Stomach (tissue), 9 donors: ENCODE results near the gene EMC1. TPM values are rescaled to one million over a fixed set of nuclear protein-coding genes. Genes with fewer than 3 reads are reported as not detected.

Experiments used
- DNase-seq, 2 donors: peaks; one replicate each; pipeline versions ENCODE4 v3.0.0 to v3.0.0-alpha.2; 2013 to 2019
- H3K27ac ChIP-seq, 5 donors: fragments of 200-600 bp in 4 of 5; sonication (generic) in 4 of 5; one replicate each; pipeline ENCODE4 v1.5.1; 2013 to 2019; ENCODE audit warnings: mild to moderate bottlenecking in 1 of 5, moderate library complexity in 1 of 5
- H3K27me3 ChIP-seq, 3 donors: fragments of 200-600 bp; sonication (generic); one replicate each; pipeline ENCODE4 v1.5.1; 2017 to 2019; ENCODE audit warnings: mixed run types in 1 of 3
- H3K36me3 ChIP-seq, 4 donors: fragments of 200-600 bp; sonication (generic); 1 replicate in 3 of 4; 2 replicates in 1 of 4; pipeline ENCODE4 v1.5.1; 2016 to 2019
- H3K4me1 ChIP-seq, 4 donors: fragments of 200-600 bp; sonication (generic); one replicate each; pipeline ENCODE4 v1.5.1; 2016 to 2019
- H3K4me3 ChIP-seq, 4 donors: fragments of 200-600 bp; sonication (generic) in 3 of 4; one replicate each; pipeline ENCODE4 v1.5.1; 2016 to 2019; ENCODE audit warnings: mild to moderate bottlenecking in 1 of 4
- H3K9me3 ChIP-seq, 4 donors: fragments of 200-600 bp; sonication (generic); one replicate each; pipeline ENCODE4 v1.5.1; 2016 to 2019
- EP300 ChIP-seq: sonication (generic); formaldehyde crosslinking; IDR thresholded peaks from one replicate; pipeline ENCODE4 v1.6.1; 2017; ENCODE audit warnings: antibody characterized with exemption
- POLR2A ChIP-seq, 4 donors: fragments of 450-650 bp; IDR thresholded peaks; one replicate each; pipeline ENCODE4 v1.6.1; 2016; ENCODE audit warnings: antibody characterized with exemption in 4 of 4, control low read depth in 2 of 4, mild to moderate bottlenecking in 1 of 4, moderate library complexity in 1 of 4
- POLR2AphosphoS5 ChIP-seq, 3 donors: sonication (generic); formaldehyde crosslinking; IDR thresholded peaks; one replicate each; pipeline ENCODE4 v1.6.1; 2016; ENCODE audit warnings: antibody characterized with exemption in 3 of 3
- WGBS, 5 donors: extraction: QIAGEN DNeasy Blood & Tissue Kit in 3 of 5; methylation state at CpG; one replicate each; pipeline versions ENCODE4 v1.1.5 to v1.1.7; 2013 to 2018; 5-methylcytosine and 5-hydroxymethylcytosine counted together
- intact Hi-C: fragments of 100-400 bp; cut with DNase I; formaldehyde crosslinking; loops from one replicate; pipeline ENCODE4 v1.15.1; 2023; ENCODE audit warnings: low total_unique reads
- polyA plus RNA-seq, 3 donors: library from polyadenylated mRNA; stranded (reverse); fragments of 200-250 nt; gene quantifications; one replicate each; pipeline ENCODE4 v1.2.3, GENCODE V29; 2013
- total RNA-seq, 5 donors: library from RNA; depleted of rRNA; stranded (reverse); fragments of >200 nt; gene quantifications; one replicate each; pipeline versions ENCODE4 v1.1.0 to v1.2.3, GENCODE V29; 2014 to 2016
- TF ChIP-seq, protein P1 (sequence below), 7 experiments: fragments of 450-650 bp in 4 of 7; fragments of 200-600 bp in 3 of 7; sonication (generic) in 3 of 7; IDR thresholded peaks; one replicate each; pipeline ENCODE4 v1.5.1; 2016 to 2019; ENCODE audit warnings: antibody characterized with exemption in 7 of 7, control low read depth in 2 of 7, mild to moderate bottlenecking in 1 of 7
- donor health status: healthy with polysubstance abuse.
- donor health status: Bipolar disorder and iron deficiency.
- donor health status: healthy.

Gene EMC1
- total and polyA plus RNA-seq, 8 donors: 4.5 to 94.1 (median 34.4) TPM

DNA sequence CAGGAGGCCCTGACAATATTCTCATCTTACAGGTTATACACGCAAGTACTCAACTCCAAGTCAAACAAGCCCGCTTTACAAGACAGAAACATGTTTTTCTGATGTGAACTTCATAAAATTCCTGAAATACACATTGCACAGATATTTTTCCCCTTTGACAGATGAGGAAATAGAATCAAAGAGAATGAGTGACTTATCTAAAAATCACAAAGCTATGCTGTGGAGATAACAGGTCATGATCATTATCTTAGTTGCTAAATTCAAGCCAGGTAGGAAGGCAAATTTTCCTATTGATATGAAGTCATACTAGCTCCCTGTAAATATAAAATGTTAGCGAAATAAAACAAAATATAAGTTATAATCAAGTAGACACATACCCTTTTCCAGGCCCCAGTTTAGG, 59.5 kb downstream of the EMC1 start:
- peaks cover 56 to 100% (median 100%) of the 10 kb centered on the region in 4 donors for H3K36me3 ChIP-seq
- DNase-seq: no peak
- TF ChIP-seq, protein P1, sequence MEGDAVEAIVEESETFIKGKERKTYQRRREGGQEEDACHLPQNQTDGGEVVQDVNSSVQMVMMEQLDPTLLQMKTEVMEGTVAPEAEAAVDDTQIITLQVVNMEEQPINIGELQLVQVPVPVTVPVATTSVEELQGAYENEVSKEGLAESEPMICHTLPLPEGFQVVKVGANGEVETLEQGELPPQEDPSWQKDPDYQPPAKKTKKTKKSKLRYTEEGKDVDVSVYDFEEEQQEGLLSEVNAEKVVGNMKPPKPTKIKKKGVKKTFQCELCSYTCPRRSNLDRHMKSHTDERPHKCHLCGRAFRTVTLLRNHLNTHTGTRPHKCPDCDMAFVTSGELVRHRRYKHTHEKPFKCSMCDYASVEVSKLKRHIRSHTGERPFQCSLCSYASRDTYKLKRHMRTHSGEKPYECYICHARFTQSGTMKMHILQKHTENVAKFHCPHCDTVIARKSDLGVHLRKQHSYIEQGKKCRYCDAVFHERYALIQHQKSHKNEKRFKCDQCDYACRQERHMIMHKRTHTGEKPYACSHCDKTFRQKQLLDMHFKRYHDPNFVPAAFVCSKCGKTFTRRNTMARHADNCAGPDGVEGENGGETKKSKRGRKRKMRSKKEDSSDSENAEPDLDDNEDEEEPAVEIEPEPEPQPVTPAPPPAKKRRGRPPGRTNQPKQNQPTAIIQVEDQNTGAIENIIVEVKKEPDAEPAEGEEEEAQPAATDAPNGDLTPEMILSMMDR (IDR thresholded peaks at IDR 0.05): no peak
- TF ChIP-seq EP300 (no peak), POLR2A (IDR thresholded peaks at IDR 0.05) (no peak), POLR2AphosphoS5 (IDR thresholded peaks at IDR 0.05) (no peak)
- no peaks in the 10 kb centered on the region for H3K27me3 ChIP-seq
- no peak overlapping the region for H3K4me3 ChIP-seq
- H3K9me3 ChIP-seq: no peaks in the 10 kb centered on the region
- 93 to 99% (median 98%) methylated on average over 3 of the region's 3 CpGs for WGBS, 5 donors
- intact Hi-C loops: no loop called here
- H3K27ac ChIP-seq: no peak overlapping the region
- peaks cover 0 to 8% (median 0%) of the 10 kb centered on the region in 4 donors for H3K4me1 ChIP-seq

DNA sequence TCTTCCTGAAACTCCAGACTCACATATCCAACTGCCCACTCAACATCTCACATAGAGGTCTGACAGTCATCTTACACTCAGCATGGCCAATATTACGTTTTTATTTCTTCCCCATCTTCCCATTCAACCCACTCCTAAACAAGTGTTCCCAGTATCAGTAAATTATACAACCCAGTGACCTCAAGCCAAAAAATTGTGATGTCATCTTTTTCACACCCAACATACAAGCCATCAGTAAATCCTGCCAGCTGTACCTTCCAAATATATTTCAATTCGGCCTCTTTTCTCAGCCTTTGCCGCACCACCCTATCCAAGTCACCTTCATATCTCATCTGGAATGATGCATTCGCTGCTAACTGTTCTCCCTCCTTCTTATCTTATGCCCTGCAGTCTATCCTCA, 60.9 kb downstream of the EMC1 start:
- intact Hi-C loops: no loop called here
- Histone ChIP-seq H3K27me3 (no peaks in the 10 kb centered on the region), H3K4me1 (peaks cover 0 to 8% (median 0%) of the 10 kb centered on the region in 4 donors), H3K4me3 (no peak overlapping the region), H3K9me3 (no peaks in the 10 kb centered on the region), H3K27ac (no peak overlapping the region), H3K36me3 (peaks cover 58 to 100% (median 100%) of the 10 kb centered on the region in 4 donors)
- WGBS, 5 donors: 79 to 91% (median 89%) methylated on average over 4 of the region's 4 CpGs
- TF ChIP-seq POLR2A (IDR thresholded peaks at IDR 0.05) (no peak), POLR2AphosphoS5 (IDR thresholded peaks at IDR 0.05) (no peak), EP300 (no peak)
- TF ChIP-seq, protein P1 (IDR thresholded peaks at IDR 0.05): no peak
- DNase-seq: no peak

DNA sequence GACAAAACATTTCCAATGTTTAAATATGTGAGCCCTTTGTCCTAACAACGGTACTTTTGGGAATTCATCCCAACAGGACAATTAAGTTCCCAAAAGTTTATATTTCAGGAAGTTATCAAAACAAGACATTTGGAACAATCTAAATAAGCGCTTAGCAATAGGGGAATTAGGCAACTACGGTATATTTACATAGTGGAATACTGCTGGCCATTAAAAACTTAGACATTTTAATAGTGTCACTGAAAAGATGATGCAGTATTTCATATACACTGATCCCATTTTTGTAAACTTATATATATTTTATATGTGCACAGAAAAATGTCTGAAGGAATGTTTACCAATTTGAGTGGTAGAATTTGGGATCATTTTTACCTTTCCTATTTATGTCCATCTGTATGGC, 62.1 kb downstream of the EMC1 start:
- Histone ChIP-seq H3K27me3 (no peaks in the 10 kb centered on the region), H3K4me3 (no peak overlapping the region), H3K27ac (no peak overlapping the region), H3K9me3 (no peaks in the 10 kb centered on the region), H3K4me1 (peaks cover 0 to 8% (median 0%) of the 10 kb centered on the region in 4 donors), H3K36me3 (peaks cover 62 to 100% (median 100%) of the 10 kb centered on the region in 4 donors)
- WGBS, 5 donors: 63 to 82% (median 75%) methylated on average over 3 of the region's 3 CpGs
- TF ChIP-seq, protein P1 (IDR thresholded peaks at IDR 0.05): no peak
- no peak for TF ChIP-seq POLR2A (IDR thresholded peaks at IDR 0.05)
- no peak for TF ChIP-seq POLR2AphosphoS5 (IDR thresholded peaks at IDR 0.05)
- no peak for TF ChIP-seq EP300
- intact Hi-C loops: no loop called here
- no peak for DNase-seq

DNA sequence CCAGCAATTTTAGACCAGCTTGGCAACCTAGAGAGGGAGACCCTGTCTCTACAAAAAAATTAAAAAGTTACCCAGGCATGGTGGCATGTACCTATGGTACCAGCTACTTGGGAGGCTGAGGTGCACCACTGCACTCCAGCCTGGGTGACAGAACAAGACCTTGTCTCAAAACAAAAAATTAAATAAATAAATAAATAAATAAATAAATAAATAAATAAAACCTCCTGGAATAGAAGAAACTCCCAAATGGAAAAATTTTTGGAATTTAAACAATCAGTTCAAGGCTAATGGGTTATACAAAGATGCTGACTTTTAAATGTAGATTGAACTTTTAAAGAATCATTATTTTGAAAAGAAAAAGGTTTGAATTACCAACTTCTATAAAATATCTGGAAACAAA, 63.5 kb downstream of the EMC1 start:
- no peak for DNase-seq
- Histone ChIP-seq H3K36me3 (peaks cover 66 to 100% (median 100%) of the 10 kb centered on the region in 4 donors), H3K4me1 (peaks cover 0 to 8% (median 0%) of the 10 kb centered on the region in 4 donors), H3K9me3 (no peaks in the 10 kb centered on the region), H3K27me3 (no peaks in the 10 kb centered on the region), H3K27ac (no peak overlapping the region), H3K4me3 (no peak overlapping the region)
- intact Hi-C loops: no loop called here
- TF ChIP-seq, protein P1 (IDR thresholded peaks at IDR 0.05): no peak
- TF ChIP-seq POLR2A (IDR thresholded peaks at IDR 0.05): no peak
- TF ChIP-seq EP300: no peak
- TF ChIP-seq POLR2AphosphoS5 (IDR thresholded peaks at IDR 0.05): no peak
